Embryonic facial prominence (tissue), 1 donor: ENCODE results near the gene EVI5L.
A peak's percentile ranks its signal among the peaks of the same experiment; 100 is the strongest.

Source experiments
- DNase-seq: peaks from one replicate; pipeline ENCODE4 v3.0.0-alpha.2; 2016; ENCODE audit errors: extremely low spot score

The EVI5L gene

DNA sequence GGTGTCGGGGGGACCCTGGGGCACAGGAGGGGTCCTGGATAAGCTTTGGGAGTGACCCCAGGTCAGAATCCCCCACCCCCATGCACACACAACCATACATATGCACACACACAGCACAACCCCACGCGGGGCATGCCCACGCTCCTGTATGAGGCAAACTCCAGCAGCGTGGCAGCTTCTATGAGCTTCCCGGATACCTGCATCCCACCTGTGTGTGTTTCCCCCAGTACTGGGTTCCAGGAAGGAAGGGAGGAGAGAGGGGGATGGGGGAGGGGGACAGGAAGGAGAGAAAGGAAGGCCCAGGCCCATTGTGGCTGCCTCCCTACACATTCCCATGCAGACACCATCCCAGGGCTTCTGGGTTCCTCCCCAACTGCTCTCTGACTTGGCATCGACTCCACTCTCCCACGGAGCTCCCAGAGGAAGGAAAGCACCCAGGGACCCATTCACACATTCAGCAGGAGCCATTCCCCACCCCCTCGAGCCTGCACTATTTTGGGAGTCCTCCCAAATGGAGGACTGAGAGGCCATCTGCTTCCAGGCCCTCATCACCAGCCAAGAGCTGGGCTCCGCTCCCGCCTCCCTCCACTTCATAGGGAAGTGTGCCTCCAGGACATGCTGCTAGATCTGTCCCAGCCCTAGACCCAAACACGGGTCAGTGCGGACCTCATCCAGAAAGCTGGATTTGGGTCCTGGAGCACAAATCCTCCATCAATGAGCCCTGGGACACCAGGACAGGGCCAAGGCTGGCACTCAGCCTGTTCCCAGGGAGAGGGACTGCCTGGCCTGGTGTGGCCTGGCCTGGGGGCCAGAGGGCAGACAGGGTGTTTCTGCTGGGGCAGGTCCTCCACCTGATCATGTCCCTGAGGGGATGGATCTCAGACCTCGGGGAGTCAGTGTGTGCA is 30.9 kb downstream of the EVI5L start:
- no peak for DNase-seq

DNA sequence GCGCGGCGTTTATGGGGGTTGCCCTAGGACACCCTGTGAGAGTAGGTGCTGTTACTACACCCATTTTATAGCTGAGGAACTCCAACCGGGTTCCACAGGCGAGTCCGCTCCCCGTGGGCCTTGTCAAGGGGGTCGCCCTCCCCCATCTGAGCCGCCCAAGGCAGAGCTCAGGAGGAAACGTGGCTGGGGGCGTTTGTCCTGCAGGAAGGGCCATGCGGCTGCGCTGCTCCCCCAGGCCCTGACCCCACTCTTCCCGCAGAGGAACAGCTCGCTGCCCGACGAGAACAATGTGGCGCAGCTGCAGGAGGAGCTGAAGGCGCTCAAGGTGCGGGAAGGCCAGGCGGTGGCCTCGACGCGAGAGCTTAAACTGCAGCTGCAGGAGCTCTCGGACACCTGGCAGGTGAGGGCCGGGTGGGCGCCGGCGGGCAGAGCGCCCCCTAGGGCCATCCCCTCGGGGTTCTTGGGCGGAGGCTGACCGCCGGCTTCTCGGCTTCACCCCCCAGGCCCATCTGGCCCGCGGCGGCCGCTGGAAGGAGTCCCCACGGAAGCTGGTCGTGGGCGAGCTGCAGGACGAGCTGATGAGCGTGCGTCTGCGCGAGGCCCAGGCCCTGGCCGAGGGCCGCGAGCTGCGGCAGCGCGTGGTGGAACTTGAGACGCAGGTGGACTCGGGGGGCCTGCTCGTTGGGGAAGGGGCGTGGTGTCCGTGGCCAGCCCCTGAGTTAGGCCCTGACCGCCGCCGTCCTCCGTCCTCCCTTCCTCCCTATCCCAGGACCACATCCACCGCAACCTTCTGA is 31.8 kb downstream of the EVI5L start:
- no peak for DNase-seq

DNA sequence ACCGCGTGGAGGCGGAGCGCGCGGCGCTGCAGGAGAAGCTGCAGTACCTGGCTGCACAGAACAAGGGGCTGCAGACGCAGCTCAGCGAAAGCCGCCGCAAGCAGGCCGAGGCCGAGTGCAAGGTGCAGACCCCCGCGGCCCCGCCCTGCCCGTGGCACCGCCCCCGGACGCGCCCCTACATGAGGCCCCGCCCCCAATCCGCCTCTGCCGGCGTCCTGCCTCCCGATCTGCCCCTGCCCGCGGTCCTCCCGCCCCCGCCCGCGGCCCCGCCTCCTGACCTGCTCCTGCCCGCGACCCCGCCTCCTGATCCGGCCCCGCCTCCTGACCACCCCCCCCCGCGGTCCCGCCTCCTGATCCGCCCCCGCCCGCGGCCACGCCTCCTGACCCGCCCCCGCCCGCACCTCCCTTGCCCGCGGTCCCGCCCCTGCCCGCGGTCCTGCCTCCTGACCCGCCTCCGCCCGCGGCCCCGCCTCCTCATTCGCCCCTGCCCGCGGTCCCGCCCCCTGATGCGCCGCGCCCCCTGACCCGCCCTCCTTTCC is 32.5 kb downstream of the EVI5L start:
- DNase-seq, result no peak

DNA sequence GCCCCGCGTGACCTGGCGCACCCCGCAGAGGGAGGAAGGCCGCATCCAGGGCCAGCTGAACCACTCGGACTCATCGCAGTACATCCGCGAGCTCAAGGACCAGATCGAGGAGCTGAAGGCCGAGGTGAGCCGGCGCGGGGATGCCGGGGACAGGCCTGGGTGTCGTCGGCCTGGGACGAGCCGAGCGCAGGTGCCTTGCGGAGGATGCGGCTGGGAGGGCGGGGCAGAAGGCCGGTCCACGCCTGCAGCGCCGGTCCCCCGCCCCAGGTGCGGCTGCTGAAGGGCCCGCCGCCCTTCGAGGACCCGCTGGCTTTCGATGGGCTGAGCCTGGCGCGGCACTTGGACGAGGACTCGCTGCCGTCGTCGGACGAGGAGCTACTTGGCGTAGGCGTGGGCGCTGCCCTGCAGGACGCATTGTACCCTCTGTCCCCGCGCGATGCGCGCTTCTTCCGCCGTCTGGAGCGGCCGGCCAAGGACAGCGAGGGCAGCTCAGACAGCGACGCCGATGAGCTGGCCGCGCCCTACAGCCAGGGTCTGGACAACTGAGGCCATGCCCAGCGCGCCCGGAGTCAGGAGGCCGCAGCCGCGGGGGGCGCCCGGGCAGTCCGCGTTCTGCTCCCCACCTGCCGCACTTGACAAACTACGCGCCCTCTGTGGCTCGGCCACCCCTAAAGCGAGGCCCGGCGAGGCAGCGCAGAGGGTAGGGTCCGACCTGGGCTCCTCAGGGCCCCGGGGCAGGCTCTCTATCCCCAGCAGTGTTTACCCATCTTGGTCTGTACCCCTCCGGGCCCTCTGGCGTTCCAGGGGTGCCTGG is 33.3 kb downstream of the EVI5L start:
- DNase-seq, result no peak

DNA sequence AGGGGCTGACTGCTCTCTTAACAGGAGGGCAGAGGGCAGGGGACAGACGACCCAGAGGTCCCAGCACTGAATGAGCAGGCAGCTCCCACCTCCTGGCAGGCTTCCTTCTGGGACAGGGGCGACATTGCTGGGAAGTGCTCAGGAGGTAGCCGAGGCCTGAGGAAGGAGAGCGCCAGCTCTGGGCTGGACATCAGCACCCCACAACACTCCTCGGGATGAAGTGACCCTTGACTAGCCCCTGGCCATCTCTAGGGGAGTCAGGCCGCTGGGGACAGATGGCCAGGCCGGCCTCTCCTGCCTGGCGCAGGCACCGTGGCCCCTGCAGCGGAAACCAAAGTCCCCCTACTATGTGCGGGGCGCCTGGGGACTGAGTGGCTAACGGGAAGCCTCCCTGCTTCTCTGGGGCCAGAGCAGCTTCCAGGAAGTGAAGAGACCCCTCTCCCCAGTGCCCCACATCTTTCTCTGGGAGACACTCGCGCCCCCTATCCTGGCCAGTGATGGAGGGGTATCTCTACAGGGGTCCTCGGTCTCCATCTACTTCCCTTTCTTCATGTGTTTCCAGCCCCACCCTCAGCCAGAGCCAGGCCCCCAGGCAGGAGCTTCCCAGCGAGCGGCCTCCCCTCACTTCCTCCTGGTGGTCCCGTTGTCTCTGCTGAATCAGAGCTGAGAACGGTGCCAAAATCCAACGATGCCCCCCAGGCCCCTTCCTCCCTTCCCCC is 34.1 kb downstream of the EVI5L start:
- no peak for DNase-seq

DNA sequence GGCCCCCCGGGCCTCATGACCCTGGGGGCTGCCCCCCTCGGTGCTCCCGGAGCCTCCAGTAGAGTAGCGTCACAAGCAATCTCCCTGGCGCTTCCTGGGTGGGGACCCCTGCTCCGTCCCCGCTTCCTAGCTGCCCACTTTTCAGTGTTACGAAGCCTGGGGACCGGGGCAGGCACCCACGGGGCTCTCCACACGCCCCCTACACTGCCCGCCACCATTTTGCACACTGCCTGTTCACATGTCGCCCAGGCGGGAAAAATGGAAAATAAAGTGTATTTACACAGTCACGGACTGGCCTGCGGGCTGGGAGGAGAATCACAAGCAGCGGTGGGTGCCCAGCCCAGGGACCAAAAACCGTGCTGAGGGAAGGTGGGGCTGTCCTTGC is 34.7 kb downstream of the EVI5L start:
- no peak for DNase-seq

DNA sequence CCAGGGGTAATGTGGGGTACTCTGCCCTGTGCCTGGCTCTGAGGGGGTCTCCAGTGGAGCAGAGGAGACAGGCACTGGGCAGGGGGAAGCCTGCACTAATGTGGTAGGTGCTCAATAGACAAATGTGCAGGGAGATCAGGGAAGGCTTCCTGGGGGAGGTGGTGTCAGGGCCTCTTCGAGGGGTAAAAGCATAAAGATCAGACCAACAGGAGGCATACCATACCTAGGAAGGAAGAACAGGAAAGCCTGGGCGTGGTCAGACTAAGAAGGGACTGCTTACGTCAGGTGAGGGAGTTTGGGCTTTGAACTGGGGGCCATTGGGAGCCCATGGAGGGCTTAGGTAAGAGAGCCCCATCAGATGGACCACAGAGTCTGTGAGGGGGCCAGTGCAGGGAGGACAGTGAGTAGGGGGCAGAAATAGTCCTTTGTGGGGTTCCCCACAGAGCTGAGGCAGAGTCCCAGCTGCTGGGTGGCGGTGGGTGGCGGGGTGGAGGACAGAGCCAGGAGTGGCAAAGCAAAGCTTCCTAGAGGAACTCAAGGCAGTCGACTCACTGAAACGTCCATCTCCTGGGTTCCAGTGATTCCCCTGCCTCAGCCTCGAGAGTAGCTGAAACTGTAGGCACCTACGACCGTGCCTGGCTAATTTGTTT is 35.4 kb downstream of the EVI5L start:
- DNase-seq, result no peak

DNA sequence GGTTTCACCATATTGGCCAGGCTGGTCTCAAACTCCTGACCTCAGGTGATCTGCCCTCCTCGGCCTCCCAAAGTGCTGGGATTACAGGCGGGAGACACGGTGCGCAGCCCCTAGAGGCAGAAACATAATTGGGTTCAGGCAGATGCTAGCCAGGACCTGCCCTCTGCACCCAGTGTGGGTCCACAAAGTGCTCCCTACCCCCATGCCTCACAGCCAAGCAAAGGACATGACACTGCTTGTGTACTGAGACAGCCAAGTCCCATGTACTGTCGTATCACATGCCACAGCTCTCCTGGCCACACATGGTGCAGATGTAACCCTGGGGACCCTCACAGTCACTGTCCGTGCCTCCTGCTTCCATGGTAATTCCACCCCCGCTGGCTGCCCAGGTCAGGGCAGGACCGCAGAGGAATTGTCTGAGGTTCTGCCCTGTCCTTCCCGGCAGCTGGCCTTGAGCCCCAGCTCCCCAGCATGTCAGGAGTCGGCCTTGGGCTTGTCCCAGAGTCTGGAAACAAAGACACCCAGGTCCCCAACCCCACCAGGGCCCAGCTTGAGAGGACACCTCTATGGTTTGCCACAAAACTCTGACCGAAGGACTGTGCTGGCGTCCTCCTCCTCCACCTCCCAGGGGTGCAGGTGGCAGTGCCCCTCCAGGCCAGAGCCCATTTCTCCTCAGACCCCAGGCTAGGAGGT is 36.5 kb downstream of the EVI5L start:
- DNase-seq, result no peak

DNA sequence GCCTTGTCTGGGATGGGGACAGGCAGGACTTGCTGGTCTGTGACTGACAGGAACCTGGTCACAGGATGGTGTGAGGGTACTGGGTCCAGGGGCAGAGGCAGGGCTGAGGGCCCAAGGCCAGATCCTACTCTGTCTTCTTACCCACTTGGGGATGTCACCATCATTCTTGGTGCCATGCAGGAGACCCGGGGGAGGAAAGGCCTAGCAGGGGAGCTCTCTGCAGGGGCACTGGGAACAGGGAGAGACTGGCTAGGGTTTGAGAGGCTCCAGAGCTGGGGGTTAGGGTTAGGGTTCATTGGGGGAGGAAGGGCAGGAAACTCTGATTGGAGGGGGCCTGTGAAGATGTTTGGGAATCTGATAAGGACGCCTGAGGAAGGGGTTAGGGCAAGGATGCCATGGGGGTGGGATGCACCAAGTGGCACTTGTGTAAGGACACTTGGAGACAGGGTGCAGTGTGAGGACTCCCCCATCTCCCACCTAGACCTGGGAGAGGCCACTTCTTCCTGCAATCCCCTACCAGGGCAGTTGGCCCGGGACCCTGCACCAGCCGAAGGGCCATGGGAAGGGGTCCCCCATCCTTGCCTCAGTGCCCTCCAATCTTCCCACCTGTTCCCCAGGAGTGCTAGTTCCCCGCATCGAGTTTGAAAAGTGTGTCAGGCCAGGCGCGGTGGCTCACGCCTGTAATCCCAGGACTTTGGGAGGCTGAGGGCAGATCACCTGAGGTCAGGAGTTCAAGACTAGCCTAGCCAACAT is 37.2 kb downstream of the EVI5L start:
- DNase-seq, result no peak

DNA sequence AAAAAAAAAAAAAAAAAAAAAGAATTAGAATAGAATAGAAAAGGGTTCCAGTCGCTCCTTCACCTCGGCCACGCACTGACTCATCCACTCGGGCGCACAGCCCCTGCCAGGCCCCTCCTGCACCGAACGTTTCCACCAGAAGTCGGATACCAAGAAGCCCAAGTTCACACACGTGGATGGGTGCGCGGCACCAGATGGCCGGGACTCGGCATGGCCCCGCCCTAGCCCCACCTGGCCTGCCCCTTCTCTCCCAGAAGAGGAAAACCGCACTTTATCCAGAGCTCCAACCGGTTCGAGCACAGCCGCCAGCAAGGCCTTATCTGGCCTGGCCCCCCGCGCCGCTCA is 38.3 kb downstream of the EVI5L start:
- no peak for DNase-seq

DNA sequence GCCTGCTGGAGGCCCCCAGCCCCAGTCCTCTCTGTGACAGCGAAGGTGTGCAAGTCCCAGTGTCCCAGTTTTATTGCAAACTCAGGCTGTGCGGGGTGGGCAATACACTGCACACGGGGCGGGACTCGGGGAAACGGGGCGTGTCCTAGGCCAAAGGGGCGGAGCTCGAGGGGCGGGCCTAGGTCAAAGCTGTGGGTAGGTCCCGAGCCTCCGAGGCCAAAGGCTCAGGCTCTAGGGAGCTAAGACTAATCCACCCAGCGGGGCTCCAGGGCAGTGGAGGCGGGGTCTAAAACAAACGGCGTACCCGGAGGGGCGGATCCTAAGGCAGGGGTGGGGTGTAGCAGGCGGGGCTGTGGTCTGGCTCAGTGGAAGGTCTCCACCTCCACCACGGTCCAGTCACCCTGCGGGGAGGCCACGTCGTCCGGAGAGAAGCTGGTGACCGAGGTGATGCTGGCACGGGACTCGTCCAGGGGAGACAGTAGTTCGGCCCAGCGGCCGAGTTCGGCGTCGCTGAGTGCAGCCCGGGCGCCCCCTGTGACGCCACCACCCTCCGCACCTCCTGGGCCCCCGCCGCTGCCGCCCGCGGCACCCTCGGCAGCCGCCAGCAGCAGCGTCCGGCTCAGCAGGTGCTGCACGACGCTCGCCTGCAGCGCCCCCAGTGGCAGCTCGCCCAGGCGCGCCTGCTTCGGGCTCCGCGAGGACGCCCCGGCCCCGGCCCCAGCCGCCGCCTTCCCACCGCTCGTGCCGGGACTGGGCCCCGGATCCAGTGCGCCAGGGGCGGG is 38.8 kb downstream of the EVI5L start:
- DNase-seq, result no peak

DNA sequence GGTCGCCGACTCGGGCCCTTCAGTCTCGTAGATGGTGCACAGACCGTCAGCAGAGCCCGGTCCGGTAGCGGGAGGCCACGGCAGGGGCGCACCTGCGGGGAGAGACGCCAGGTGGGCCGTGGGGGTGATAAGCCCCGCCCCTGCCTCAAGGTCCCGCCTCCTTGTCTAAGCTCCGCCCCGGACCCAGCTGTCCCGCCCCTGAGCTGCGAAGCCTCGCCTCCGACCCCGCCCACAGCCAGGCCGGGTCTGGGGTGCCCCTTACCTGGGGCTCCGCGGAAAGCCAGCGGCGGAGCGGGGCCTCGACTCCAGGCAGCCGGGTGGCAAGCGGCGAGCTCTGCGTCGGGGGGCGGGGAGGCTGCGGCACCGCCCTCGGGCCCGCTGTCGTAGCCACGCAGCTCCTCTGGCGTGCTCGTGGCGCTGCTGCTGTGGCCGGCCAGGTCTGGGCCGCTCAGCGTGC is 39.5 kb downstream of the EVI5L start:
- no peak for DNase-seq

DNA sequence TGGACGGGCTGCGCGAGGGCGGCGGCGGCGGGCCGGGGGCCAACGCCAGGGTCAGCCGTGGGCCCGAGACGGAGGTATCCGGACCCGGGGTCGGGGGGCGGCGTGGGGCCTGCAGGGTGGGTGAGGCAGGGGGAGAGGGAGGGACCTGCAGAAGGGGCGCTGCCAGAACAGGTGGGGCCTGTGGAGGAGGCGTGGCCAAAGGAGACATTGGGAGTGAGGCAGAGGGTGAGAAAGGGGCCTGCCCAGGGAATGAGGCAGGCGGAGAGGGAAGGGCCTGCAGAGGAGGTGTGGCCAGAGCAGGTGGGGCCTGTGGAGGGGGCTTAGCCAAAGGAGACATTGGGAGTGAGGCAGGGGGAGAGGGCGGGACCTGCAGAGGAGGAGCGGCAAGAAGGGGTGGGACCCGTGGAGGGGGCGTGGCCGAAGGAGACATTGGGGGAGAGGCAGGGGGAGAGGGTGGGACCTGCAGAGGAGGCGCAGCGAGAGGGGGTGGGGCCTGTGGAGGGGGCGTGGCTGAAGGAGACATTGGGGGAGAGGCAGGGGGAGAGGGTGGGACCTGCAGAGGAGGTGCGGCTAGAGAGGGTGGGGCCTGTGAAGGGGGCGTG is 40.0 kb downstream of the EVI5L start:
- DNase-seq, result no peak

DNA sequence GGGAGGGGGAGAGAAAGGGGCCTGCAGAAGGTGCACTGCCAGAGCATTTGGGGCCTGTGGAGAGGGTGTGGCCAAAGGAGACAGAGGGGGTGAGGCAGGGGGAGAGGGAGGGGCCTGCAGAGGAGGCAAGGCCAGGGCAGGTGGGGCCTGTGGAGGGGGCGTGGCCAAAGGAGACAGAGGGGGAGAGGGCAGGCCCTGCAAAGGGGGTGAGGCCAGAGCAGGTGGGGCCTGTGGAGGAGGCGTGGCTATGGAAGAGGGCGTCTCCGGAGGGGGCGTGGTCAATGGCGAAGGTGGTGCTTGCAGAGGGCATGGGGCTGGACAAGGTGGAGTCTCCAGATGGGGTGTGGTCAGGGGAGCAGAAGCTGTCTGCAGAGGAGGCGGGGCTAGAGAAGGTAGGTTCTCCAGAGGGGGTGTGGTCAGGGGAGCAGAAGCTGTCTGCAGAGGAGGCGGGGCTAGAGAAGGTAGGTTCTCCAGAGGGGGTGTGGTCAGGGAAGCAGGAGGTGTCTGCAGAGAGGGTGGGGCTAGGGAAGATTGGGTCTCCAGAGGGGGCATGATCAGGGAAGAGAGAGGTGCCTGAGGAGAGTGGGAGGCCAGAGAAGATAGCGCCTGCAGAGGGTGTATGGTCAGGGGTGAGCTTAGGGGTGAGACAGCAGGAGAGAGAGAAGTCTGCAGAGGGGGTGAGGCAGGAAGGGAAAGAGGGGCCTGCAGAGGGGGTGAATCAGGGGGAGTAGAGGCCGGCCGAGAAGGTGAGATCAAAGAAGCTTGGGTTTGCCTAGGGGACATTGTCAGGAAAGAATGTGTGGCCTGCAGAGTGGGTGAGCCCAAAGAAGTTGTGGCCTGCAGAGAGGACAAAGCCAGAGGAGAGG is 40.8 kb downstream of the EVI5L start:
- no peak for DNase-seq

DNA sequence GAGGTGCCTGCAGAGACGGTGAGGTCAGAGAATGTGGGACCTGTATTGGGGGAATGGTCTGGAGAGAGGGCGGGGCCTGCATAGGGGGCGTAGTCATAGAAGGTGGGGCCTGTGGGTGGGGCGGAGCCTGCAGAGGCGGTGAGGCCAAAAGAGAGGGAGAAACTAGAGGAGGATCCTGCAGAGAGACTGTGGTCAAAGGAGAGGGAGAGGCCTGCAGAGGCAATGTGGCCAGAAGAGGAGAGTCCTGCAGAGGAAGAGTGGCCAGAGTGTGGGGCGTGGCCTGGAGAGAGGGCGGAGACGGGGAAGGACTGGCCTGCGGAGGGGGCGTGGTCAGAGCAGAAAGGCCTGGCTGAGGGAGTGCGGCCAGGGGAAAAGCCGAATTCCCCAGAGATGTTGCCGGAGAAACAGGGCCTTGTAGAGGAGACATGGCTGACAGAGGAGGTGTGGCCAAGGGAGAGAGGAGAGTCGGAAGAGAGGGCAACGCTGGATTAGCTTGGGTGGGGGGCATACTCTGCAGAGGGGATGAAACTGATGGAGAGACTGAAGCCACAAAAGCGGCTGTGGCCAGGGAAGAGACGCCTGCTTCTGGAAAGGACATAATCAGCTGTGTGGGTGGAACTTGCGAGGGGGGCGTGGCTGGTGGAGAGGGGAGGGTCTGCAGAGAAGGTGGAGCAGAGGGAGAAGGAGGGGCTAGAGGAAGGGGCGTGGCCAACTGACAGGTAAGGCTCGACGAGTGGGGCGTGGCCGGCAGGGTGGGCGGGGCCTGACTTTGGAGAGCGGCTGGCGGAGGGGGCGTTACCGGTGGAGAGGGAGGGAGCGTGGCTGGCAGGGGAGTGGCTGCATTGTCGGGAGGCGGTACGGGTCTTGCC is 41.7 kb downstream of the EVI5L start:
- DNase-seq, result peak; percentile 60
